Activated naive CD4-positive, alpha-beta T cell treated with anti-CD3 and anti-CD28 coated beads for 36 hours (primary cell): ENCODE data around the gene PARP8. TPM values are rescaled to one million over a fixed set of nuclear protein-coding genes. Genes with fewer than 3 reads are reported as not detected.

Experiments
- CTCF ChIA-PET: fragments of 350-600 bp; sonication (Branson Sonifier 250); formaldehyde crosslinking; loops from one replicate; lab custom pipeline; 2021; ENCODE audit warnings: antibody characterized with exemption; lab: Charles Lee
- DNase-seq: peaks from one replicate; pipeline ENCODE4 v3.0.0-alpha.2; 2020
- H3K27ac Mint-ChIP-seq: one replicate; pipeline ENCODE4 v1.8.0; 2021; ENCODE audit warnings: mild to moderate bottlenecking, mixed read lengths
- H3K27me3 Mint-ChIP-seq: one replicate; pipeline ENCODE4 v1.8.0; 2021; ENCODE audit warnings: low read depth, mixed read lengths
- H3K36me3 Mint-ChIP-seq: one replicate; pipeline ENCODE4 v1.8.0; 2021; ENCODE audit warnings: low read depth, mixed read lengths
- H3K4me1 Mint-ChIP-seq: one replicate; pipeline ENCODE4 v1.8.0; 2021; ENCODE audit warnings: low read depth, mixed read lengths
- H3K4me3 Mint-ChIP-seq: one replicate; pipeline ENCODE4 v1.8.0; 2021; ENCODE audit warnings: mild to moderate bottlenecking, moderate library complexity, mixed read lengths
- H3K9me3 Mint-ChIP-seq: one replicate; pipeline ENCODE4 v1.8.0; 2021; ENCODE audit warnings: mixed read lengths
- intact Hi-C: fragments of 100-400 bp; cut with micrococcal nuclease; formaldehyde crosslinking; loops from one replicate; pipeline ENCODE4 v1.15.1; 2023
- total RNA-seq, 2 experiments: library from RNA; stranded (reverse); gene quantifications; one replicate each; pipeline ENCODE4 v1.2.3, GENCODE V29; 2021

Gene PARP8
- total RNA-seq, 2 experiments from 2014 or later: 20.1 to 22.0 TPM

DNA sequence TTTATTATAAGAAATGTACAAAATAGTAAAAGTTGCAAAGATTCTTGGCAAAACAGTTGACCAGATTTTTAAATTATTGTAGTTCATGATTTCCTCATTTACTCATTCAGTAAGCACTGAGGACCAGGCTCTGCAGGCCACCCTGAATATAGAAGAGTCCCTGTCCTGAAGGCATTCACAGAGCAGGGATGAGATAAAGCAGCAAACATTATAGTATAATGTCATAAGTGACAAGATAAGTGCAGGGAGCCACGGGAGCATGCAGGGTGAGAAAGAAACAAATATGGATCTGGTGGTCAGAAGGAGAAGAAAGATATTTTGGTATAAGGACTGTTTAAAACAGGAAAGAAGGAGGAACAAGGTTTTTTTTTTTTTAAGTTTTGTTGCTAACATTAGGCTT is 46.0 kb downstream of the PARP8 start:
- CTCF ChIA-PET: interaction anchor here (0.9 kb wide), 1 partner anchor 49 kb away, joined by 3 read pairs; no protein-coding TSS in a partner anchor
- Mint-ChIP-seq H3K4me3 (no peak overlapping the region), H3K27me3 (no peaks in the 10 kb centered on the region), H3K9me3 (no peaks in the 10 kb centered on the region), H3K27ac (peak overlapping the region; percentile 73), H3K36me3 (no peaks in the 10 kb centered on the region), H3K4me1 (peaks cover 83% of the 10 kb centered on the region)
- intact Hi-C loops: no loop called here
- DNase-seq: no peak

DNA sequence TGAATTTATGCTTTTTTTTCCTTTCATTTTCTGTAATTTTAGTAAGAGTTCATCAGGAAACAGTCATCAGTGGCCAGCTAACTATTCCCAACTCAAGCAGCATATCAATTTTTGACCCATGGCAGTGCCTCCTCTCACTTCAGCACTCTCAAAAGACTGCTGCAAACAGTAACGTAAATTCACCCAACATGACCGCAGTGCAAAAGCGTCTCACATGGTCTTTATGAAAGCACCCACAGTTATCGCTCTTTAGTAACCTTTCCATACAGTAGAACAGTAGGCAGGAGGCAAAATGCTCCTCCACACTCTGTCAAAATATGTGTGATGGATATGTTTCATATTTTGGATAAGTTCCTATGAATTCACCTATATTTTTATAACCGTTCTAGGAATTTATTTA is 48.6 kb downstream of the PARP8 start:
- Mint-ChIP-seq H3K27me3 (no peaks in the 10 kb centered on the region), H3K9me3 (no peaks in the 10 kb centered on the region), H3K36me3 (no peaks in the 10 kb centered on the region), H3K4me1 (peaks cover 78% of the 10 kb centered on the region), H3K4me3 (peak overlapping the region; percentile 33), H3K27ac (peak overlapping the region; percentile 21)
- intact Hi-C loops: no loop called here
- CTCF ChIA-PET: interaction anchor here (1.3 to 1.6 kb wide), 3 partner anchors 11 to 274 kb away, joined by 3 to 4 read pairs (median 3); partner anchors contain the start of gene EMB
- DNase-seq: no peak

DNA sequence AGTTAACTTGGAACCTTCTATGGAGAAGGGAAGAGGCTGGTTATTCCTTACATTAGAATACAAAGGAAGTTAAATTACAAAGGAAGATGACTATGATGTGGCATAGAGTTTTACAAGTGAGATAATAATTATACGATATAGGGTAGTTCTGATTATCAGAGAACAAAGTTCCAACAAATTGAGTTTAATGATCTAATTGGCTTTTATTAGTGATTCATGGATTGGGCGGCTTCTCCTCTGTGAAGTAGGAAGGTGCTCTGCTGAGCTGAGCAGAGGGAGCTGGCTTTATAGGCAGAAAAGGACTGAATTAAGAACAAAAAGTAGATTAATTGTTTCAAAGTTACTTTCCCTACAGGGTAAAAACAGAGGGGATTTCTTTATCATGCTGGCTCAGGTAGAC is 49.7 kb downstream of the PARP8 start:
- no peak for DNase-seq
- Mint-ChIP-seq H3K9me3 (no peaks in the 10 kb centered on the region), H3K27me3 (no peaks in the 10 kb centered on the region), H3K4me1 (peaks cover 80% of the 10 kb centered on the region), H3K36me3 (no peaks in the 10 kb centered on the region), H3K4me3 (no peak overlapping the region), H3K27ac (no peak overlapping the region)
- intact Hi-C loops: no loop called here
- CTCF ChIA-PET: interaction anchor here (1.5 kb wide), 2 partner anchors 10 to 18 kb away, joined by 4 to 5 read pairs; no protein-coding TSS in a partner anchor

DNA sequence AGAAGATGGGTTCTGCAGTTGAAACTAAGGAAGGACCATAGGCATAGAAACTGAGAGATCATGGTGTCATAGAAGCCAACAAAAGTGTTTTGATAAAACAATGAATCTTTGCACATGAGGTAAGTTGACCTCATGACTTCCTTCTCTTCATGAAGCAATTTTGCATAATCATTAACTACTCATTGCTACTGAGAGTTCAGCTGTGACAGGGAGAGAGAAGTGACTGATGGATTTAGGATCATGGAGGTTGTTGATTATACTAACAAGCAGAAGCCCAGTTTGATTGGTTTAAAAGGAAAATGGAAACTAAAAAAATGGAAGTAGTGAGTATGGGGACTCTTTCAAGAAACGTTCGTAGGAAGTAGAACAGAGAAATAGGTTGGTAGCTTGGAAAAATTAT is 51.2 kb downstream of the PARP8 start:
- Mint-ChIP-seq H3K27me3 (no peaks in the 10 kb centered on the region), H3K27ac (no peak overlapping the region), H3K4me3 (no peak overlapping the region), H3K9me3 (no peaks in the 10 kb centered on the region), H3K36me3 (no peaks in the 10 kb centered on the region), H3K4me1 (peaks cover 78% of the 10 kb centered on the region)
- CTCF ChIA-PET: interaction anchor here (1.5 kb wide), 1 partner anchor 8 kb away, joined by 5 read pairs; no protein-coding TSS in a partner anchor
- no peak for DNase-seq
- intact Hi-C loops: no loop called here

DNA sequence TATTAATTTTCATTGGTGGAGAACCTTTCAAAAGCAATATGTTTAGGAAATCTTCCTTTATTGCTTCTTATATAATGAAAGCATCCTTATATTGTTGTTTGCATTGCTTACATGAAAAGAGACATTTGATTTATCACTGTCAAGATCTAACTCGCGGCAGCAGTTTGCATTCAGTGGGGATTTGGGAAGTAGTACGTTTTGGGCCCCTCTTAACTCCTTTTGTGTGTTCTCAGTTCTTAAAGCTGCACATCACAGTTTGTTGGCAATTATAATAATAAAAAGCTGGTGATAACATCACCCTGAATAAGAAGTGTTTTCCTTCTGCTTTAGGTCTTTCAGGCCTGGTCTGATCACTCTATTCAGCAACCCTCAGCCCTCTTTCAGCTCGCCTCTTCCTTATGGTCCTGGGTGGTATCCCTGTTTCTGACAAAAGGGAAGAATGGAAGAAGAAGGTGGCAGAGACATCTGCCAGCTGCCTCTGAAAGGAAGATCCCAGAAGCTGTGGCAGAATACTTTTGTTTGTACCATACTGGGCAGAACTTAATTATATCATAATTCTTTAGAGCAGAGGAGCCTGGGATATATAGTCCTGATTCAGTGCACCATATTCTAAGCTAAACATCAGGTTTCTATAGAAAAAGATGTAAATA is 53.7 kb downstream of the PARP8 start:
- Mint-ChIP-seq H3K27ac (no peak overlapping the region), H3K27me3 (no peaks in the 10 kb centered on the region), H3K4me3 (peak overlapping the region; percentile 39), H3K36me3 (no peaks in the 10 kb centered on the region), H3K4me1 (peaks cover 67% of the 10 kb centered on the region), H3K9me3 (no peaks in the 10 kb centered on the region)
- DNase-seq: no peak
- CTCF ChIA-PET: no interaction called here
- intact Hi-C loops: loop anchor here (1.0 kb wide), 1 partner anchor 9 kb away; no protein-coding TSS in a partner anchor

DNA sequence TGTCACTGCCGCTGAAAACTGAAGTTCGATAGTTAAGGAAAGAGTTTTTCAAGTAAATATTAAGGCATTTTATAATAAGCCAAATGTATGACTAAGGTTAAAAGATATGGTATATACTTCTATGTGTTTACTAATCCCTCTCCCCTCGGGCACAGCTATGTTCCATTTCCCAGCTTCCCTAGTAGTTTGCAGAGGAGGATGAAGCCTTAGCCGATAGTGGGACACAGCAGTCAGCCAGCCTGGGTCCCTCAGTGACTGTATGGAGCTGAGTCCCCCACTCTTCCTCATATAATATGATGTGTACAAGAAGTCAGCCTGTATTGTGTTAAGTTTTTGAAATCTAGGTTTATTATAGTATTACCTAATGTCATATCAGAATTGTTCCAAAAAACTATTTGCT is 55.8 kb downstream of the PARP8 start:
- no peaks in the 10 kb centered on the region for H3K36me3 Mint-ChIP-seq
- H3K27me3 Mint-ChIP-seq: no peaks in the 10 kb centered on the region
- no peaks in the 10 kb centered on the region for H3K9me3 Mint-ChIP-seq
- no peak overlapping the region for H3K4me3 Mint-ChIP-seq
- CTCF ChIA-PET: interaction anchor here (1.2 to 1.8 kb wide), 3 partner anchors 15 to 30 kb away, joined by 3 to 5 read pairs (median 4); no protein-coding TSS in a partner anchor
- peaks cover 70% of the 10 kb centered on the region for H3K4me1 Mint-ChIP-seq
- no peak for DNase-seq
- H3K27ac Mint-ChIP-seq: no peak overlapping the region
- intact Hi-C loops: no loop called here

DNA sequence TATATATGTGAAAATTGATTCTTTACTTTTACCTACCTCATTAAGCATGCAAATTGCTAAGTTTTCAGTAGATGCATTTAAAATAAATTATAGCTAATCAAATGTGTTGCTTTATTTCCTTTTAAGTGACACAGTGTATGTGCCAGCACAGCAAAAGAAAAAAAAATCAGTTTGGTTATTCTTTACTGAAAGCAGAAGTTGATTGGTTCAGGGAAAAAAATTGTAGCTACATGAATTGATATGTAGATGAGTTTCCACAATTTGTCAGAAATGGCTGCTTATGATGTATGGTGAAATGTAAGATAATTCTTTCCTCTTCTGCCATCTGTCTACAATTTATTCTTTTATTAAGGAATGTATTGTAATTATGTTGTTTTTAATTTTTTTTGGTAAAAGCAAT is 57.8 kb downstream of the PARP8 start:
- Mint-ChIP-seq H3K4me1 (peaks cover 69% of the 10 kb centered on the region), H3K36me3 (no peaks in the 10 kb centered on the region), H3K9me3 (no peaks in the 10 kb centered on the region), H3K27ac (no peak overlapping the region), H3K4me3 (no peak overlapping the region), H3K27me3 (no peaks in the 10 kb centered on the region)
- CTCF ChIA-PET: interaction anchor here (1.3 kb wide), 1 partner anchor 46 kb away, joined by 3 read pairs; no protein-coding TSS in a partner anchor
- no peak for DNase-seq
- intact Hi-C loops: no loop called here

DNA sequence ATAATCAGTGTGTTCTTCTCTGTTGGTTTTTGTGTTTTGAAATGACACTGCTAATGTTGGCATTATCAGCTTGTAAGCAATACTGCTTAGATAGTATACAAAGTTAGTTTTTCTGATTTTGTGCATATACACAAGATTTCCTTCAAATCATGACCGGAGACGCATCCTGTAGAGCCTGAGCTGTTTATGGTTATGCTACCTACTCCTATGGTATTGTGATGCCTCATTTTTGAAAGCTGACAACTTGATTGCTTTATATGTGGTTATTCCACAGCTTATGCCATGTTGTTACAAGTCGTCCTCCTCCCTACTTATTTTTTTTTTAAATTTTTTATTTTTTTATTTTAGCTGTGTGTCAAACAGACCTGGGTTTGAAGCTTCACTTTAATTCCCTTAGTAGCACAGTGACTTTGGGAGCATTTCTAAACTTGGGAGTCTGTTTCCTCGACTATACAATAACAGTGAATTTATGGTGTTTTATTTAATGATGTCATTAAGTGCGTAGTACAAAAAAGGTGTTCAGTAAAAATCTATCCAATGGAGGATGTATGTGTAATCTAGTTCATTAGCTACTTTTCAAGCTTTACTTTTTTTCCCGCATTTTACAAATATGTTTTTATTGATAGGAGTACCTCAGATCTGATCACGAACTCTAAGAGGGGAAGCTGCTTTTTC is 59.5 kb downstream of the PARP8 start:
- DNase-seq: no peak
- Mint-ChIP-seq H3K4me1 (peaks cover 65% of the 10 kb centered on the region), H3K27me3 (no peaks in the 10 kb centered on the region), H3K9me3 (no peaks in the 10 kb centered on the region), H3K27ac (peak overlapping the region; percentile 75), H3K4me3 (no peak overlapping the region), H3K36me3 (peaks cover 1% of the 10 kb centered on the region)
- intact Hi-C loops: loop anchor here (1.0 to 2.0 kb wide), 2 partner anchors 12 to 19 kb away; no protein-coding TSS in a partner anchor
- CTCF ChIA-PET: interaction anchor here (0.5 to 2.1 kb wide), 7 partner anchors 9 to 38 kb away, joined by 3 to 7 read pairs (median 3); no protein-coding TSS in a partner anchor

DNA sequence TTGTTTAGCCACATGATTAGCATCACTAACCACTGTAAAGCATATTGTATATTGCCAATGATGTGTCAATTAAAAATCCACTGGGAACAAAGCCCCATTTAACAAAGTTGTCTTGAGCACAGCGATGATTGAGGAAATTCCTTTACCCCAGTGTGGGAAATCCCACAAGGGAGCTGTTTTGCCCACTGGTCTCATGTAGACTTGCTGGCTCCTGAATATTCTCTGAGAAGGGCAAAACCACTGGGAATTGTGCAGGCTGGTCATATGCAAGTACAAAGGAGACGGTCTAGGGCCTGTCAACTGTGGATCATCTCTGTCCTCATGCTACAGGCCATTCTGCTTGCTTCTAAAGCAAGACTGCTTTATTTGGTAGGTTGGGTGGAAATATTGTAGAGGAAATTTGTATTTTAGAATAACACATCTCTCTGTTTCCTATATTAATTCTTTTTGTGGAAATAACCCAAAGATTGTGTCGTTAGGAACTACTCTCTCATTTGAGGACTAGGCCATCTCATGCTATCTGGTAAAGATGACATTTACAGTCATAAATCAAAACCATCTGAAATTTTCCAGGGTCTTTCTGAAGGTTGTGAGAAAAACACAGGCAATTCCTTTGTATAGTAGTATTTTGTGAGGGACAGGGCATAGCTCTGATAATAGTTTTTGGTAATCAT is 60.2 kb downstream of the PARP8 start:
- Mint-ChIP-seq H3K4me3 (peak overlapping the region; percentile 19), H3K9me3 (no peaks in the 10 kb centered on the region), H3K27me3 (no peaks in the 10 kb centered on the region), H3K27ac (peak overlapping the region; percentile 75), H3K4me1 (peaks cover 64% of the 10 kb centered on the region), H3K36me3 (peaks cover 3% of the 10 kb centered on the region)
- CTCF ChIA-PET: interaction anchor here (0.8 to 2.1 kb wide), 7 partner anchors 10 to 20 kb away, joined by 3 to 7 read pairs (median 4); no protein-coding TSS in a partner anchor
- DNase-seq: no peak
- intact Hi-C loops: loop anchor here (2.0 kb wide), 1 partner anchor 18 kb away; no protein-coding TSS in a partner anchor

DNA sequence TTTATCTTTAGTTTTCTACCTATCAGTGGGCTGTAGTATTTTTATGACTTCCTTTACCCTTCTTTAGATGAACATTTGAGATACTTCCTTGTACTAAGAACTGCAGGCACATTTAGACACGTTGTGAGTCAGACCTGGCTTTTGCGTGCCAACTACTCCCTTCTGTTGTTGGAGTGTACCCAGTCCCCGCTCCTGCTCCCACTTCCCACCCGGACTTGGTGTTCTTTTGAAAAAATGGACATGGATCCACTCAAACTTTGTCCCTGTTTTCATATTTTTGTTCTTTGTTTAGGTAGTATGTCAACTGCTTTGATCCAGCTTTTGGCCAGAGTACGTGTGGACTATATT is 60.7 kb downstream of the PARP8 start:
- peaks cover 3% of the 10 kb centered on the region for H3K36me3 Mint-ChIP-seq
- peak; percentile 66 for DNase-seq
- H3K4me3 Mint-ChIP-seq: peak overlapping the region; percentile 19
- CTCF ChIA-PET: interaction anchor here (0.9 to 2.1 kb wide), 3 partner anchors 11 to 16 kb away, joined by 4 to 7 read pairs (median 4); no protein-coding TSS in a partner anchor
- no peaks in the 10 kb centered on the region for H3K27me3 Mint-ChIP-seq
- intact Hi-C loops: loop anchor here (2.0 kb wide), 1 partner anchor 18 kb away; no protein-coding TSS in a partner anchor
- peaks cover 63% of the 10 kb centered on the region for H3K4me1 Mint-ChIP-seq
- H3K27ac Mint-ChIP-seq: peak overlapping the region; percentile 75
- no peaks in the 10 kb centered on the region for H3K9me3 Mint-ChIP-seq

DNA sequence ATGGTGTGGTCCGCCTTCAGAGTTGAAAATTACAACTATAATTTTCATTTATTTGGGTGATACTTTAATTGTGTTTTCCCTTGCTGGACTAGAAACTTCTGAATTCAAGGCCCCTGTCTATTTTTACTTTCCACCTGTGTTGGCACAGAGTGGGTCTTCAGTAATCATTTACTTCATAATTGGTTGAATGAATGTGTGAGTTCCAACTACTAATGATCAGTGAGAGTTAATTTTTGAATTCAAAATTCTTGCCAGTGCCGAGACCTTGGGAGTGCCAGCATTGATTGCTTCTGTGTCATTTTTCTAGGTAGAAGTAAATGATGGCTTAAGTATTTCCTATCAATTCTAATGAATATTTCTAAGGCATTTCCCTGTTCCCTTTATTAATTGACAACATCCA is 61.4 kb downstream of the PARP8 start:
- CTCF ChIA-PET: interaction anchor here (0.7 kb wide), 2 partner anchors 23 to 167 kb away, joined by 3 to 4 read pairs; no protein-coding TSS in a partner anchor
- Mint-ChIP-seq H3K27ac (no peak overlapping the region), H3K4me1 (peaks cover 59% of the 10 kb centered on the region)

DNA sequence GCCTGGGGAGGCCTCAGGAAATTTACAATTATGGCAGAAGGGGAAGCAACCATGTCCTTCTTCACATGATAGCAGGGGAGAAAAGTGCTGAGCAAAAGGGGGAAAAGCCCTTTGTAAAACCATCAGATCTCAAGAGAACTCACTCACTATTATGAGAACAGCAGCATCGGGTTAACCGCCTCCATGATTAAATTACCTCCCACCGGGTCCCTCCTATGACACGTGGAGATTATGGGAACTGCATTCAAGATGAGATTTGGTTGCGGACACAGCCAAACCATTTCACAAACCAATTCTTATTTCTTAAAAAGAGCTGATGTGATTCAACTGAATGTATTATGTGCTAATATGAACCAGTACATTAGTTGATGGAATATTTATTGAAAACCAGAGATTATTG is 63.9 kb downstream of the PARP8 start:
- intact Hi-C loops: no loop called here
- CTCF ChIA-PET: interaction anchor here (0.9 to 1.3 kb wide), 3 partner anchors 12 to 23 kb away, joined by 3 to 6 read pairs (median 3); no protein-coding TSS in a partner anchor
- peaks cover 62% of the 10 kb centered on the region for H3K4me1 Mint-ChIP-seq

More for the DNA sequence above, 61.4 kb downstream of the PARP8 start:
- Mint-ChIP-seq H3K27me3 (no peaks in the 10 kb centered on the region), H3K9me3 (no peaks in the 10 kb centered on the region), H3K4me3 (no peak overlapping the region), H3K36me3 (peaks cover 3% of the 10 kb centered on the region)
- DNase-seq: no peak
- intact Hi-C loops: loop anchor here (2.0 kb wide), 1 partner anchor 17 kb away; no protein-coding TSS in a partner anchor

More for the DNA sequence above, 63.9 kb downstream of the PARP8 start:
- no peak overlapping the region for H3K4me3 Mint-ChIP-seq
- H3K27me3 Mint-ChIP-seq: no peaks in the 10 kb centered on the region
- no peak overlapping the region for H3K27ac Mint-ChIP-seq
- H3K9me3 Mint-ChIP-seq: no peaks in the 10 kb centered on the region
- peaks cover 3% of the 10 kb centered on the region for H3K36me3 Mint-ChIP-seq
- no peak for DNase-seq
